ENCODE data around the gene BMPER.

DNA sequence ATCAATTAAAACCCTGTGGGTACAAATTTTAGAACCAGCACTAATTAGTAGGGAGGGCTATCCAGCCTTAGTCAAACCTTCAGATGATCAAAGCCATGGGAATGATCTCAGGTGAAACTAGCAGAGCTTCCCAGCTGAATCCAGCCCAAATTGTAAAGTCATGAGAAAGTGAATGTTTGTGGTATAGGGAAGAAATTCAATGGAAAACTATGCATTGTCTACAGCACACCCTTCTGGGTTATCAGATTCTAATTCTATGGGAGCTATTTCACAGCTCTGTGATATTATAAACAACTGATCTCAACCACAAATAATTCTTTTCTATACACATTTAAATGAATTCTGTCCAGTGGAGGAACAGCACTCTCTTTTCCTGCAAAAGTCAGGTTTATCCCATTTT is 24.6 kb upstream of the BMPER start:
- TF ChIP-seq, protein P1, sequence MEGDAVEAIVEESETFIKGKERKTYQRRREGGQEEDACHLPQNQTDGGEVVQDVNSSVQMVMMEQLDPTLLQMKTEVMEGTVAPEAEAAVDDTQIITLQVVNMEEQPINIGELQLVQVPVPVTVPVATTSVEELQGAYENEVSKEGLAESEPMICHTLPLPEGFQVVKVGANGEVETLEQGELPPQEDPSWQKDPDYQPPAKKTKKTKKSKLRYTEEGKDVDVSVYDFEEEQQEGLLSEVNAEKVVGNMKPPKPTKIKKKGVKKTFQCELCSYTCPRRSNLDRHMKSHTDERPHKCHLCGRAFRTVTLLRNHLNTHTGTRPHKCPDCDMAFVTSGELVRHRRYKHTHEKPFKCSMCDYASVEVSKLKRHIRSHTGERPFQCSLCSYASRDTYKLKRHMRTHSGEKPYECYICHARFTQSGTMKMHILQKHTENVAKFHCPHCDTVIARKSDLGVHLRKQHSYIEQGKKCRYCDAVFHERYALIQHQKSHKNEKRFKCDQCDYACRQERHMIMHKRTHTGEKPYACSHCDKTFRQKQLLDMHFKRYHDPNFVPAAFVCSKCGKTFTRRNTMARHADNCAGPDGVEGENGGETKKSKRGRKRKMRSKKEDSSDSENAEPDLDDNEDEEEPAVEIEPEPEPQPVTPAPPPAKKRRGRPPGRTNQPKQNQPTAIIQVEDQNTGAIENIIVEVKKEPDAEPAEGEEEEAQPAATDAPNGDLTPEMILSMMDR (IDR thresholded peaks at IDR 0.05; ENCODE audit: insufficient read depth, low read length, poor library complexity, severe bottlenecking) = no peak
- no peak for TF ChIP-seq EZH2phosphoT487 (conservative IDR thresholded peaks at IDR 0.05; ENCODE audit: low read length)
